Vagina (tissue), 2 donors: Measurements from ENCODE around the gene FHIT.

Experiments used
- POLR2A ChIP-seq, 2 donors: fragments of 450-650 bp; IDR thresholded peaks; one replicate each; pipeline ENCODE4 v1.6.1; 2017; ENCODE audit warnings: antibody characterized with exemption in 2 of 2, mild to moderate bottlenecking in 2 of 2, moderate library complexity in 2 of 2
- POLR2AphosphoS5 ChIP-seq, 2 donors: sonication (generic); formaldehyde crosslinking; IDR thresholded peaks; one replicate each; pipeline ENCODE4 v1.9.0; 2017; ENCODE audit warnings: antibody characterized with exemption in 2 of 2, mild to moderate bottlenecking in 2 of 2, low read depth in 1 of 2; ENCODE audit not compliant: insufficient read depth in 1 of 2
- TF ChIP-seq, protein P1 (sequence below), 3 experiments: fragments of 450-650 bp in 2 of 3; fragments of 200-600 bp in 1 of 3; sonication (generic) in 1 of 3; IDR thresholded peaks; one replicate each; pipeline ENCODE4 v1.5.1; 2017 to 2019; ENCODE audit warnings: antibody characterized with exemption in 3 of 3, mild to moderate bottlenecking in 2 of 3, moderate library complexity in 2 of 3

DNA sequence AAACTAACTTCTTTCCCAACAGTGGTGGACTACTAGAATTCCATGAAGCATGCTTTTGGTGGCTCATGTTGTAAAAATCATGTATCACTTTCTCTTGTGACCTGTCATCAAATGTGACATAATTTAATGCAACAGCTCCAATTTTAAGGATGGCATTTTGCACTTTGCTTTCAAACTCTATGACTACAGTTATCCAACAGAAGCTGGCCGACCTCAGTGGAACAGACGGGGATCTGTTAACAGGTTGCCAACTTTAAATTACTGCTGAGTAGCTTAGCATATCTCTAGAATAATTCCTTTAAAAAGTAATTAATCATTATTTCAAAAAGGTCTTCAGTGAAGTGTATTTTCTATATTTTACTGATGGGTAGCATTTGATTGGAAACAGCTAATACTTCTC is 907.4 kb downstream of the FHIT start:
- TF ChIP-seq, protein P1, sequence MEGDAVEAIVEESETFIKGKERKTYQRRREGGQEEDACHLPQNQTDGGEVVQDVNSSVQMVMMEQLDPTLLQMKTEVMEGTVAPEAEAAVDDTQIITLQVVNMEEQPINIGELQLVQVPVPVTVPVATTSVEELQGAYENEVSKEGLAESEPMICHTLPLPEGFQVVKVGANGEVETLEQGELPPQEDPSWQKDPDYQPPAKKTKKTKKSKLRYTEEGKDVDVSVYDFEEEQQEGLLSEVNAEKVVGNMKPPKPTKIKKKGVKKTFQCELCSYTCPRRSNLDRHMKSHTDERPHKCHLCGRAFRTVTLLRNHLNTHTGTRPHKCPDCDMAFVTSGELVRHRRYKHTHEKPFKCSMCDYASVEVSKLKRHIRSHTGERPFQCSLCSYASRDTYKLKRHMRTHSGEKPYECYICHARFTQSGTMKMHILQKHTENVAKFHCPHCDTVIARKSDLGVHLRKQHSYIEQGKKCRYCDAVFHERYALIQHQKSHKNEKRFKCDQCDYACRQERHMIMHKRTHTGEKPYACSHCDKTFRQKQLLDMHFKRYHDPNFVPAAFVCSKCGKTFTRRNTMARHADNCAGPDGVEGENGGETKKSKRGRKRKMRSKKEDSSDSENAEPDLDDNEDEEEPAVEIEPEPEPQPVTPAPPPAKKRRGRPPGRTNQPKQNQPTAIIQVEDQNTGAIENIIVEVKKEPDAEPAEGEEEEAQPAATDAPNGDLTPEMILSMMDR (IDR thresholded peaks at IDR 0.05) = no peak
- TF ChIP-seq POLR2A (IDR thresholded peaks at IDR 0.05) (no peak), POLR2AphosphoS5 (IDR thresholded peaks at IDR 0.05; ENCODE audit: insufficient read depth in 1 of 2, low read depth in 1 of 2) (no peak)
